ENCODE data around the gene SPRN.
"Not testable (repeated sequence)": the region's sequence is repeated elsewhere in the genome, so short reads cannot be mapped to it uniquely, and the experiment has no call there.

Gene SPRN

GRCh38 chr10:133386951-133387350, 37.5 kb downstream of the SPRN start:
- DNase-seq (ENCODE audit: low read depth in 2 of 2) = not testable (repeated sequence)

GRCh38 chr10:133385214-133385613, 39.2 kb downstream of the SPRN start:
- no peak for DNase-seq (ENCODE audit: low read depth in 2 of 2)

GRCh38 chr10:133384071-133384470, 40.4 kb downstream of the SPRN start:
- DNase-seq (ENCODE audit: low read depth in 2 of 2) = no peak

- no peak for DNase-seq (ENCODE audit: low read depth in 2 of 2)
Measured at GRCh38 chr10:133383551-133383950, 40.9 kb downstream of the SPRN start.

- no peak for DNase-seq (ENCODE audit: low read depth in 2 of 2)
Measured at GRCh38 chr10:133381036-133381435, 43.4 kb downstream of the SPRN start.

GRCh38 chr10:133379801-133380666, 44.4 kb downstream of the SPRN start:
- no peak for DNase-seq (ENCODE audit: low read depth in 2 of 2)

- DNase-seq (ENCODE audit: low read depth in 2 of 2) = no peak
Measured at GRCh38 chr10:133379152-133379800, 45.1 kb downstream of the SPRN start, which contains the start of gene PAOX. Gene PAOX, plus strand, starts transcription at chr10:133379262. Its CDS starts 55 bp downstream, at chr10:133379317.

- no peak for DNase-seq (ENCODE audit: low read depth in 2 of 2)
Measured at GRCh38 chr10:133378251-133379096, 46.0 kb downstream of the SPRN start.

- DNase-seq (ENCODE audit: low read depth in 2 of 2) = no peak
Measured at GRCh38 chr10:133377818-133378250, 46.6 kb downstream of the SPRN start.

GRCh38 chr10:133377025-133377817, 47.2 kb downstream of the SPRN start:
- no peak for DNase-seq (ENCODE audit: low read depth in 2 of 2)

GRCh38 chr10:133376183-133376582, 48.2 kb downstream of the SPRN start:
- DNase-seq (ENCODE audit: low read depth in 2 of 2) = not testable (repeated sequence)

- DNase-seq (ENCODE audit: low read depth in 2 of 2) = no peak
Measured at GRCh38 chr10:133375357-133376115, 48.9 kb downstream of the SPRN start.

GRCh38 chr10:133373174-133374090, 51.0 kb downstream of the SPRN start, which contains the start of gene ECHS1:
Gene ECHS1, minus strand, starts transcription at chr10:133373354. Its CDS starts 21 bp downstream, at chr10:133373333.
- DNase-seq (ENCODE audit: low read depth in 2 of 2) = peak; percentile 83 to 92

- no peak for DNase-seq (ENCODE audit: low read depth in 2 of 2)
Measured at GRCh38 chr10:133372507-133372906, 51.9 kb downstream of the SPRN start.
